B cell (primary cell): ENCODE measurements around the gene GRID2. TPM values are rescaled to one million over a fixed set of nuclear protein-coding genes. Genes with fewer than 3 reads are reported as not detected.

Experiments
- ATAC-seq: fragments of 200-7000 bp; cut with Tn5 transposase; one replicate; pipeline ENCODE4 v1.10.0; 2021; ENCODE audit warnings: low read depth, mild to moderate bottlenecking, moderate number of reproducible peaks, moderate library complexity
- CTCF ChIA-PET: fragments of 350-600 bp; sonication (Branson Sonifier 250); formaldehyde crosslinking; loops from one replicate; lab custom pipeline; 2021; ENCODE audit warnings: antibody characterized with exemption, inconsistent platforms; lab: Charles Lee
- POLR2A ChIA-PET: fragments of 350-600 bp; sonication (Branson Sonifier 250); formaldehyde crosslinking; loops from one replicate; lab custom pipeline; 2021; ENCODE audit warnings: antibody characterized with exemption; lab: Charles Lee
- DNase-seq: peaks from one replicate; pipeline ENCODE4 v3.0.0; 2013
- H2AFZ ChIP-seq: 2 replicates; pipeline ENCODE4 v1.6.1; 2012; ENCODE audit warnings: mild to moderate bottlenecking, low read depth, low read length; ENCODE audit not compliant: insufficient read depth, poor library complexity, severe bottlenecking
- H3K27ac ChIP-seq, 2 donors: 1 replicate in 1 of 2; 2 replicates in 1 of 2; pipeline ENCODE4 v1.5.1; 2012 to 2013; ENCODE audit warnings: low read length in 2 of 2, mild to moderate bottlenecking in 2 of 2, moderate library complexity in 1 of 2
- H3K27me3 ChIP-seq, 4 experiments: fragments of 200-600 bp in 1 of 4; sonication (generic) in 1 of 4; replicated peaks in 1 of 4; 1 replicate in 2 of 4; 2 replicates in 2 of 4; pipeline versions ENCODE4 v1.6.1 to v1.7.0; 2013 to 2016; ENCODE audit warnings: low read length in 3 of 4, mild to moderate bottlenecking in 2 of 4, mixed read lengths in 1 of 4, moderate library complexity in 1 of 4; ENCODE audit not compliant: insufficient read depth in 4 of 4, control insufficient read depth in 3 of 4; ENCODE audit errors: control extremely low read depth in 1 of 4
- H3K36me3 ChIP-seq, 2 experiments: replicated peaks in 1 of 2; 1 replicate in 1 of 2; 2 replicates in 1 of 2; pipeline versions ENCODE4 v1.6.1 to v1.7.1; 2013; ENCODE audit warnings: low read length in 1 of 2; ENCODE audit not compliant: insufficient read depth in 2 of 2, control insufficient read depth in 1 of 2; ENCODE audit errors: control extremely low read depth in 1 of 2, extremely low read depth in 1 of 2
- H3K4me1 ChIP-seq, 2 donors: fragments of 200-600 bp in 1 of 2; sonication (generic) in 1 of 2; 1 replicate in 1 of 2; 2 replicates in 1 of 2; pipeline versions ENCODE4 v1.5.1 to v1.6.1; 2013 to 2017; ENCODE audit warnings: low read length in 2 of 2; ENCODE audit not compliant: control insufficient read depth in 2 of 2, insufficient read depth in 2 of 2
- H3K4me2 ChIP-seq: replicated peaks from 2 replicates; pipeline ENCODE3; 2012; ENCODE audit warnings: mild to moderate bottlenecking, low read depth, low read length; ENCODE audit not compliant: poor library complexity, severe bottlenecking
- H3K4me3 ChIP-seq, 5 experiments: fragments of 200-600 bp in 1 of 5; sonication (generic) in 1 of 5; 1 replicate in 3 of 5; 2 replicates in 2 of 5; pipeline versions ENCODE4 v1.5.1 to v1.7.0; 2011 to 2016; ENCODE audit warnings: low read length in 4 of 5, mild to moderate bottlenecking in 4 of 5, low read depth in 2 of 5, control low read depth in 1 of 5, moderate library complexity in 1 of 5; ENCODE audit not compliant: insufficient read depth in 1 of 5; ENCODE audit errors: control extremely low read depth in 1 of 5, extremely low read depth in 1 of 5
- H3K79me2 ChIP-seq: fragments of 200-600 bp; sonication (generic); one replicate; pipeline ENCODE4 v1.6.0; 2016; ENCODE audit warnings: low read length; ENCODE audit not compliant: control insufficient read depth, insufficient read depth
- H3K9ac ChIP-seq: fragments of 200-600 bp; sonication (generic); 2 replicates; pipeline ENCODE4 v1.6.1; 2017; ENCODE audit warnings: mild to moderate bottlenecking, low read length, moderate library complexity
- H3K9me3 ChIP-seq, 3 donors: one replicate each; pipeline versions ENCODE4 v1.6.1 to v1.7.1; 2013; ENCODE audit warnings: low read length in 2 of 3; ENCODE audit not compliant: control insufficient read depth in 2 of 3, insufficient read depth in 1 of 3; ENCODE audit errors: control extremely low read depth in 1 of 3
- H4K20me1 ChIP-seq: 2 replicates; pipeline ENCODE4 v1.6.0; 2012; ENCODE audit warnings: mild to moderate bottlenecking, low read length; ENCODE audit not compliant: insufficient read depth, control insufficient read depth, poor library complexity, severe bottlenecking
- H3K27ac Mint-ChIP-seq: one replicate; pipeline ENCODE4 v1.8.0; 2021; ENCODE audit warnings: mixed read lengths
- H3K27me3 Mint-ChIP-seq: one replicate; pipeline ENCODE4 v1.8.0; 2021; ENCODE audit warnings: mixed read lengths
- H3K4me1 Mint-ChIP-seq: one replicate; pipeline ENCODE4 v1.8.0; 2021; ENCODE audit warnings: mixed read lengths
- H3K4me3 Mint-ChIP-seq: one replicate; pipeline ENCODE4 v1.8.0; 2021; ENCODE audit warnings: mixed read lengths
- H3K9me3 Mint-ChIP-seq: one replicate; pipeline ENCODE4 v1.8.0; 2022; ENCODE audit warnings: mixed read lengths; ENCODE audit not compliant: insufficient read depth
- EZH2 ChIP-seq: IDR thresholded peaks from 2 replicates; pipeline ENCODE4 v1.6.1; 2012; ENCODE audit warnings: borderline replicate concordance, low read depth, mild to moderate bottlenecking, moderate library complexity, low read length; ENCODE audit not compliant: insufficient read depth, poor library complexity, severe bottlenecking
- WGBS: methylation state at CpG from one replicate; pipeline ENCODE4 v1.1.5; 2013; ENCODE audit warnings: missing lambda C conversion rate; ENCODE audit not compliant: insufficient coverage; 5-methylcytosine and 5-hydroxymethylcytosine counted together
- intact Hi-C: fragments of 100-400 bp; cut with micrococcal nuclease; formaldehyde crosslinking; loops from one replicate; pipeline ENCODE4 v1.10.0; 2022
- polyA plus RNA-seq: library from polyadenylated mRNA; depleted of rRNA; stranded (reverse); fragments of >200 nt; gene quantifications from 2 replicates; pipeline ENCODE4 v1.2.3, GENCODE V29; 2012
- total RNA-seq, 2 donors: library from RNA; stranded (reverse); fragments of 120-200 nt in 1 of 2; gene quantifications; 1 replicate in 1 of 2; 2 replicates in 1 of 2; pipeline versions ENCODE4 v1.2.3 to v1.2.4, GENCODE V29; 2013 to 2022
- TF ChIP-seq, protein P1 (sequence below): fragments of 200-600 bp; IDR thresholded peaks from one replicate; pipeline ENCODE4 v1.8.0; 2022; ENCODE audit warnings: antibody characterized with exemption, mild to moderate bottlenecking

GRID2 gene
- total and polyA plus RNA-seq, 2 donors (not counting 1 experiment from before 2014, with no cell fraction given): not detected

DNA sequence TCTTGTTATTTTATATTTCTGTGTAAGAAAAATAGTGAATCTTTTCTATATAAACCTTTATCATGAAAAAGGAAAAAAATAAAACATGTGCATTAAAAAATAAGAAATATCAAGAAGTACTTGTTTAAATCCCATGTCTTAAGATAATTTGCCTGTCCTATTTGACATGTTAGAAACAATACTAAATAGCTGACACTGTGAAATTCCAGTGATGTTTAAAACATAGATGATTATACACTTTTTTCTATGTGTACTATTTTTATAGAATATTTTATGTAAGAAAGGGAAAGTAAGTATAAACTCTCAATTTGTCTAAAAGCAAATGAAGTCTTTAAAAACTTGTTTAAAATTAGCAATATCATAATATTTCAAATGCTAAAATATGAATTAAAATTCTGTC lies 981.6 kb downstream of the GRID2 start:
- Histone ChIP-seq H3K4me2 (no peak overlapping the region), H3K27me3 (no peaks in the 10 kb centered on the region), H3K9me3 (peaks cover 0 to 1% (median 0%) of the 10 kb centered on the region in 3 donors), H3K4me3 (no peak overlapping the region), H3K27ac (no peak overlapping the region), H3K4me1 (no peaks in the 10 kb centered on the region), H4K20me1 (no peaks in the 10 kb centered on the region), H3K9ac (no peak overlapping the region), H2AFZ (no peak overlapping the region), H3K36me3 (no peaks in the 10 kb centered on the region), H3K79me2 (no peaks in the 10 kb centered on the region)
- Mint-ChIP-seq H3K27ac (no peak overlapping the region), H3K27me3 (no peaks in the 10 kb centered on the region), H3K4me3 (no peak overlapping the region), H3K9me3 (no peaks in the 10 kb centered on the region), H3K4me1 (no peaks in the 10 kb centered on the region)
- ChIA-PET POLR2A (no interaction called here), CTCF (no interaction called here)
- DNase-seq (no peak), ATAC-seq (no peak)
- TF ChIP-seq, protein P1, sequence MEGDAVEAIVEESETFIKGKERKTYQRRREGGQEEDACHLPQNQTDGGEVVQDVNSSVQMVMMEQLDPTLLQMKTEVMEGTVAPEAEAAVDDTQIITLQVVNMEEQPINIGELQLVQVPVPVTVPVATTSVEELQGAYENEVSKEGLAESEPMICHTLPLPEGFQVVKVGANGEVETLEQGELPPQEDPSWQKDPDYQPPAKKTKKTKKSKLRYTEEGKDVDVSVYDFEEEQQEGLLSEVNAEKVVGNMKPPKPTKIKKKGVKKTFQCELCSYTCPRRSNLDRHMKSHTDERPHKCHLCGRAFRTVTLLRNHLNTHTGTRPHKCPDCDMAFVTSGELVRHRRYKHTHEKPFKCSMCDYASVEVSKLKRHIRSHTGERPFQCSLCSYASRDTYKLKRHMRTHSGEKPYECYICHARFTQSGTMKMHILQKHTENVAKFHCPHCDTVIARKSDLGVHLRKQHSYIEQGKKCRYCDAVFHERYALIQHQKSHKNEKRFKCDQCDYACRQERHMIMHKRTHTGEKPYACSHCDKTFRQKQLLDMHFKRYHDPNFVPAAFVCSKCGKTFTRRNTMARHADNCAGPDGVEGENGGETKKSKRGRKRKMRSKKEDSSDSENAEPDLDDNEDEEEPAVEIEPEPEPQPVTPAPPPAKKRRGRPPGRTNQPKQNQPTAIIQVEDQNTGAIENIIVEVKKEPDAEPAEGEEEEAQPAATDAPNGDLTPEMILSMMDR: no peak
- no peak for TF ChIP-seq EZH2
- intact Hi-C loops: no loop called here

DNA sequence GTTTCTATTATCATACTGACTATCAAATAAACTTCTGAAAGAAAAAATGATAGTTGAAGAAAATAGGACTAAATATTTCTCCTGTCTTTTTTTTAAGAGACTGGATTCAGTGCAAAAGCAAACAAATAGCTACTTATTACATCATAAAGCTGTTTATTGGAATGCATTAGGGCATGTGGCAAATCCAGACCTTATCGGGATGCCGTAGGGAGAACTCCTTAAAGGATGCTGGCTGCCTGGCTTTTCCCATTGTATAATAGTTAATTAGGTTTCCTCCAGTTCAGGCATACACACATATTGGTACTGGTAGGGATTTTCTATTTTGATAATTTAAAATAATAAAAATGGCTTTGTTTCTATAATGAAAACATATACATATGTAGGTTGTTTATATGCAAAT lies 985.5 kb downstream of the GRID2 start:
- Histone ChIP-seq H3K27ac (no peak overlapping the region), H3K79me2 (no peaks in the 10 kb centered on the region), H3K27me3 (no peaks in the 10 kb centered on the region), H4K20me1 (no peaks in the 10 kb centered on the region), H3K4me2 (no peak overlapping the region), H3K4me3 (no peak overlapping the region), H3K36me3 (no peaks in the 10 kb centered on the region), H2AFZ (no peak overlapping the region), H3K9ac (no peak overlapping the region), H3K9me3 (peaks cover 0 to 1% (median 0%) of the 10 kb centered on the region in 3 donors), H3K4me1 (no peaks in the 10 kb centered on the region)
- no peaks in the 10 kb centered on the region for H3K9me3 Mint-ChIP-seq
- no peaks in the 10 kb centered on the region for H3K27me3 Mint-ChIP-seq
- ATAC-seq (no peak), DNase-seq (no peak)
- TF ChIP-seq EZH2: no peak
- TF ChIP-seq, protein P1: no peak
- no CpG with 5 or more reads among the region's 2 CpGs for WGBS
- no peak overlapping the region for H3K27ac Mint-ChIP-seq
- H3K4me1 Mint-ChIP-seq: no peaks in the 10 kb centered on the region
- ChIA-PET POLR2A (no interaction called here), CTCF (no interaction called here)
- intact Hi-C loops: no loop called here
- H3K4me3 Mint-ChIP-seq: no peak overlapping the region
